ENCODE results near the gene RAPGEF6.

RAPGEF6 gene

DNA sequence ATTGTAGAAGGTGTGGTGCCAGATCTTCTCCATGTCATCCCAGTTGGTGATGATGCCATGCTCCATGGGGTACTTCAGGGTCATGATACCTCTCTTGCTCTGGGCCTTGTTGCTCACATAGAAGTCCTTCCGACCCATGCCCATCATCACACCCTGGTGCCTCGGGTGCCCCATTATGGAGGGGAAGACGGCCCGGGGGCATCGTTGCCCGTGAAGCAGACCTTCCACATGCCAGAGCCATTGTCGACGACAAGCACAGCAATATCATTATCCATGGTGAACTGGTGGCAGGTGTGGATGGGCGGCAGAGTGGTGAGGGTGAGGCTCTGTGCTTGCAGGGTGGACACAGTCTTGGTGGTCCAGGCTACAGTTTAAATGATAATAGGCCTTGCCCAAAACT is 24.8 kb upstream of the RAPGEF6 start:
- Mint-ChIP-seq H3K4me3 (no peak overlapping the region), H3K27me3 (ENCODE audit: low read depth) (no peaks in the 10 kb centered on the region), H3K4me1 (ENCODE audit: low read depth) (peaks cover 10% of the 10 kb centered on the region), H3K36me3 (ENCODE audit: low read depth) (peaks cover 65% of the 10 kb centered on the region), H3K9me3 (peaks cover 12% of the 10 kb centered on the region), H3K27ac (no peak overlapping the region)
- DNase-seq (ENCODE audit: low spot score) = no peak

DNA sequence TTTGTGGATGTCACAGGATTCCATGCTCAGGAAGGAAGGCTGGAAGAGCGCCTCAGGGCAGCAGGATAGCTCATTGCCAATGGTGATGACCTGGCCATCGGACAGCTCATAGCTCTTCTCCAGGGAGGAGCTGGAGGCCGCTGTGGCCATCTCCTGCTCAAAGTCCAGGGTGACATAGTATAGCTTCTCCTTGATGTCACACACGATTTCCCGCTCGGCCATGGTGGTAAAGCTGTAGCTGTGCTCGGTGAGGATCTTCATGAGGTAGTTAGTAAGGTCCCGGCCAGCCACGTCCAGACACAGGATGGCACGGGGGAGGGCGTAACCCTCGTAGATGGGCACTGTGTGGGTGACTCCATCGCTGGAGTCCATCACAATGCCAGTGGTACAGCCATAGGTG is 24.3 kb upstream of the RAPGEF6 start:
- H3K9me3 Mint-ChIP-seq = peaks cover 12% of the 10 kb centered on the region
- DNase-seq (ENCODE audit: low spot score) = no peak
- peaks cover 65% of the 10 kb centered on the region for H3K36me3 Mint-ChIP-seq (ENCODE audit: low read depth)
- no peak overlapping the region for H3K4me3 Mint-ChIP-seq
- no peaks in the 10 kb centered on the region for H3K27me3 Mint-ChIP-seq (ENCODE audit: low read depth)
- peaks cover 10% of the 10 kb centered on the region for H3K4me1 Mint-ChIP-seq (ENCODE audit: low read depth)
- H3K27ac Mint-ChIP-seq = no peak overlapping the region

DNA sequence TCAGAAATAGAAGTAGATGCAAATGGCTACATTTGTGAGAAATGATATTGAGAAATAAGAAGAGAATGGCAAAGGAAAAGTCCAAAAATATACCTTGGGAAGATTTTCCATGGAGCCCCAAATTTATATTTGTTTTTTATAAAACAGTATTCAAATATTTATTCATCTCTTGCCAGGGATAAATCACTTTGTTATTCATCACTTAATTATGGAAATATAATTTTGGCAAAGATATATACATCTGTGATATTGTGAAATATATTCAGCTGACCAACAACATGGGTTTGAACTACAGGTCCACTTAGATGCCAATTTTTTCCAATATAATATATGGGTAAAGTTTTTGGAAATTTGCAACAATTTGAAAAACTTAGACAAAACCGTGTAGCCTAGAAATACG is 19.7 kb upstream of the RAPGEF6 start:
- Mint-ChIP-seq H3K27ac (no peak overlapping the region), H3K4me1 (ENCODE audit: low read depth) (peaks cover 13% of the 10 kb centered on the region), H3K36me3 (ENCODE audit: low read depth) (peaks cover 58% of the 10 kb centered on the region), H3K27me3 (ENCODE audit: low read depth) (no peaks in the 10 kb centered on the region), H3K9me3 (no peaks in the 10 kb centered on the region), H3K4me3 (no peak overlapping the region)
- no peak for DNase-seq (ENCODE audit: low spot score)

DNA sequence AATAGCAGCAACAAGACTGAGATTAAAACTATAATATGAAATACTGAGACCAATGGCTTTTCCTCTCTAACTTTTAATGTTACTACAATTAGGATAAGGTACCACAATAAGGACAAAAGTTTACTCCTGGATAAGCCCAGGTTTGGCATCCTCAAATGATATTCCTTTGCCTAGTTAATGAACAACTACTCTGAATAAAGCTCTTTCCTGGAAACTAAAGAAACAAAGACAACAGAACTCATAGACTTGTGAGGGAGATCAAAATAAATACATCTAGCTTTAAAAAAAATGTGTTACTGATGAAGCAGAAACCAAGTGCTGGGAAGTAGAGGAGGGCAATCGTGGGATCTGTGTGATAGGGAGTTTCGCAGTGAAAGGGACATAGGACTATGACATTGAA is 19.3 kb upstream of the RAPGEF6 start:
- no peak for DNase-seq (ENCODE audit: low spot score)
- H3K27ac Mint-ChIP-seq = no peak overlapping the region
- peaks cover 56% of the 10 kb centered on the region for H3K36me3 Mint-ChIP-seq (ENCODE audit: low read depth)
- H3K4me1 Mint-ChIP-seq (ENCODE audit: low read depth) = peaks cover 13% of the 10 kb centered on the region
- no peaks in the 10 kb centered on the region for H3K9me3 Mint-ChIP-seq
- H3K4me3 Mint-ChIP-seq = no peak overlapping the region
- H3K27me3 Mint-ChIP-seq (ENCODE audit: low read depth) = no peaks in the 10 kb centered on the region

DNA sequence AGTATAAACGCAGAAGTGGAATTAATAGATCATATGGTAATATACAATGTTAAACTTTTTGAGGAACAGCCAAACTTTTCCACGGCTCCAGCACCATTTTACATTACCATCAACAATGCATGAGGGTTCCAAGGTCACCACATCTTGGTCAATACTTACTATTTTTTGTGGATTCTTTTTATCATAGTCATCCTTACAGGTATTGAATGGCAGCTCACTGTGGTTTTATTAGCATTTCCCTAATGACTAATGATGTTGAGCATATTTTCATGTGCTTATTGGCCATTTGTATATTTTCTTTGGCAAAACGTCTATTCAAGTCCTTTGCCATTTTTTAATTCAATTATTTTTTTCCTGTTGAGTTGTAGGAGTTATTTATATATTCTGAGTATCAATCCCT is 14.1 kb upstream of the RAPGEF6 start:
- Mint-ChIP-seq H3K9me3 (no peaks in the 10 kb centered on the region), H3K4me3 (no peak overlapping the region), H3K27ac (no peak overlapping the region), H3K36me3 (ENCODE audit: low read depth) (peaks cover 58% of the 10 kb centered on the region), H3K4me1 (ENCODE audit: low read depth) (peaks cover 7% of the 10 kb centered on the region), H3K27me3 (ENCODE audit: low read depth) (no peaks in the 10 kb centered on the region)
- no peak for DNase-seq (ENCODE audit: low spot score)

DNA sequence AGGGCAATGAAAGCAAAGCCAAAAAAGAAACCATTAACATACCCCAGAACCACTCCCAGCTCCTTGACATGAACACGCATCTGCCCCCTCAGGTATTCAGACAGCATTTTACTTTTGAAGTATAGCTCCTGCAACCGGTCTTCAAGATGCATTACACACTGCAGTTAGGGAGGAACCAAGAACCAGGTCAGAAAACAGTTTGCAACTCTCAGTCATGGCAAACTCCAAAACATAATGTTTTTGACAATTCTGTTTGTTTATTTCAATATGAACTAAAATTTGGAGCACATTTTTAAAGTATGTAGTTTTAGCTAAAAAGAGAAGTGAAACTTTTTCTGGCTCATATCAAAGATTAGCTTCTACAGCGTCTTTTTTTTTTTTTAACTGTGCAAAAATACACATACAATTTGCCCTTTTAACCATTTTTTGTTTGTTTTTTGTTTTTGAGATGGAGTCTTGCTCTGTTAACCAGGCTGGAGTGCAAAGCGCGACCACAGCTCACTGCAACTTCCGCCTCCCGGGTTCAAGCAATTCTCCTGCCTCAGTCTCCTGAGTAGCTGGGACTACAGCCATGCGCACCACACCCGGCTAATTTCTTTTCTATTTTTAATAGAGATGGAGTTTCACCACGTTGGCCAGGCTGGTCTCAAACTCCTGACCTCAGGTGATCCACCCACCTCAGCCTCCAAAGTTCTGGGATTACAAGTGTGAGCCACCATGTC is 12.2 kb upstream of the RAPGEF6 start:
- Mint-ChIP-seq H3K27me3 (ENCODE audit: low read depth) (no peaks in the 10 kb centered on the region), H3K4me1 (ENCODE audit: low read depth) (peaks cover 7% of the 10 kb centered on the region), H3K9me3 (no peaks in the 10 kb centered on the region), H3K4me3 (no peak overlapping the region), H3K27ac (no peak overlapping the region), H3K36me3 (ENCODE audit: low read depth) (peaks cover 58% of the 10 kb centered on the region)
- DNase-seq (ENCODE audit: low spot score) = no peak

DNA sequence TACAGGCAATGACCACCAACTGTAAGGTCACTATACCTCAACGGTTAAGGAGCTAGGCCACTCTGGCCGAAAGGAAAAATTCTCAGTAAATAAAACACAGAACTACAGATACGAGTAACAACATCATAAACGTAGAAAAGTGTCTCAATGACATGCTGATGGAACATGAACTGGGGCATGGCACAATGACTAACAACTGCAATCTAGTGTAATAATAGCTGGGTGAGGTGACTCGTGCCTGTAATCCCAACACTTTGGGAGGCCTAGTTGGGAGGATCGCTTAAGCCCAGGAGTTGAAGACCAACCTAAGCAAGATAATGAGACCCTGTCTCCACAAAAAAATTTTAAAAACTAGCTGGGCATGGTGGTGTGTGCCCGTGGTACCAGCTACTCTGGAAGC is 9.8 kb upstream of the RAPGEF6 start:
- H3K27me3 Mint-ChIP-seq (ENCODE audit: low read depth) = no peaks in the 10 kb centered on the region
- no peak overlapping the region for H3K4me3 Mint-ChIP-seq
- H3K9me3 Mint-ChIP-seq = no peaks in the 10 kb centered on the region
- H3K27ac Mint-ChIP-seq = no peak overlapping the region
- no peak for DNase-seq (ENCODE audit: low spot score)
- H3K4me1 Mint-ChIP-seq (ENCODE audit: low read depth) = peaks cover 13% of the 10 kb centered on the region
- H3K36me3 Mint-ChIP-seq (ENCODE audit: low read depth) = peaks cover 37% of the 10 kb centered on the region

DNA sequence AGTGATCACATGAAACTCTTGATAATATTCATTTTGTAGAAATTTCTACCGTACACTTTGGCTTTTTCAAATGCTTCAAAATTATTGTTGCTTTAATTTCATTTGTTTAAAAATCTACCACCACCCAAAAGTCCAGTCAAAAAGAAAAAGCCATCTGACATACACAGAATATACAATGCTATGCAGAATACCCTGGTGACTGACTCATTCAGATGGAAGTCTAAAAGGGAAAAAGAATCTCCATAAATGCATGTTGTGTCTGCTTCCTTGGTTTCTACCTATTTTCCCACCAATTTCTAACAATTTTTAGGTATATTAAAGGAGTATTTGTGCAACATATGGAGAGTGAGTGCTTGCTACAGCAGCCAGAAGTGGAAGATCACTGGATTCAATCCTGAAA is 9.3 kb upstream of the RAPGEF6 start:
- no peak overlapping the region for H3K27ac Mint-ChIP-seq
- H3K9me3 Mint-ChIP-seq = no peaks in the 10 kb centered on the region
- no peak overlapping the region for H3K4me3 Mint-ChIP-seq
- peaks cover 18% of the 10 kb centered on the region for H3K4me1 Mint-ChIP-seq (ENCODE audit: low read depth)
- DNase-seq (ENCODE audit: low spot score) = no peak
- no peaks in the 10 kb centered on the region for H3K27me3 Mint-ChIP-seq (ENCODE audit: low read depth)
- H3K36me3 Mint-ChIP-seq (ENCODE audit: low read depth) = peaks cover 33% of the 10 kb centered on the region

DNA sequence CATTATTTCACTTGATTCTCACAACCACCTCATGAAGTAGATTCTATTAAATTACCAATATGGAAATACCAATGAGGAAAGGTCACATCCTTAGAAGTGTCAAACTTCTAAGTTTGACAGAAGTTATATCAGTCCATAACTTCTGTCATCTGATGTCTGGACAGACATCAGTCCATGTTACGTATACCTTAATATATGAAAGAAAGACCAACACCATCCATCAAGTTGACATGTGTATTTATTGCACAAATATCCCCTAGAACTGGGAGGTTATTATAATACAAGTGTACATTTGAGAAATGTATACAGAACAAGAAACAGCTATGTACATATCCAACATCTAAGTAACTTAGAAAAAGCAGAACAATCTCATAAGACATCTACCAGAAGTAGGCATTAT is 6.5 kb upstream of the RAPGEF6 start:
- Mint-ChIP-seq H3K27me3 (ENCODE audit: low read depth) (no peaks in the 10 kb centered on the region), H3K4me1 (ENCODE audit: low read depth) (peaks cover 26% of the 10 kb centered on the region), H3K9me3 (no peaks in the 10 kb centered on the region), H3K36me3 (ENCODE audit: low read depth) (peaks cover 24% of the 10 kb centered on the region), H3K27ac (no peak overlapping the region), H3K4me3 (no peak overlapping the region)
- no peak for DNase-seq (ENCODE audit: low spot score)

DNA sequence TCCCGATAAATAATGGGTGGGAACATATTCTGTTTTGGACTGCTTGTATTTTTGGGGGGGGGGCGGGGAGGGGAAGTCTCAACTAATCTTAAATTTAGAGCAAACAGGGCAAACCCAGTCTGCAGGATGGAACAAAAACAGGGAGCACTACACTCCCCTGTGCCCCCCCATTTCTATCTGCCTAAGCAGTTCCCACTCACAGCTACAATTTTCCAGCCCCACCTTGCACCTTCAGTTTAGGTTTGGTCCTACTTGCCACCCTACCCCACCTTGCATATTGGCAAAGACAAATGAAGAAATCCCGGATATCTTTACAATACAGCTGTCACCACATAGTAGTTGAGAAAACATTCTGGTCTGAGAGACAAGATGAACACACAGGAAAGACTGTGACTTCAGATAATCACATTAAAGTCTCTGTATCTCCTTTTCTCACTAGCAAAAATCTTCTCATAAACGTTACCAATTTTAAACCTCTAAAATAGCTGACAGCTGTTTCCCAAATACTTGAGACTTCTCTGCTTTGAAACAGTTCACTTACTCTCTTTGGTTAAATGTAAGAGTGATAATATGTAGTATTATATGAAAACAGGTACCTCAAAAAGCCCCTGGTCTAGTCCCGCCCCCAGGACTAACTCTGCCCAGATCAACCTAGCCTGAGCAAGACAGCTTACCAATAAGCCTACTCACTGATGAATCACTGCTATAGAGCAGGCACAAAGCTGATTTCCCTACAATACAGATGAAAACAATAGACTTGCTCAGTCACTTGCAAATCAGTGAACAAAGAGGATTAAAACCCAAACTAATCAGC is 5.2 kb upstream of the RAPGEF6 start:
- H3K36me3 Mint-ChIP-seq (ENCODE audit: low read depth) = peaks cover 17% of the 10 kb centered on the region
- peak overlapping the region; percentile 59 for H3K4me3 Mint-ChIP-seq
- H3K27ac Mint-ChIP-seq = peak overlapping the region; percentile 72
- H3K4me1 Mint-ChIP-seq (ENCODE audit: low read depth) = peaks cover 30% of the 10 kb centered on the region
- DNase-seq (ENCODE audit: low spot score) = peak; percentile 66
- no peaks in the 10 kb centered on the region for H3K9me3 Mint-ChIP-seq
- H3K27me3 Mint-ChIP-seq (ENCODE audit: low read depth) = no peaks in the 10 kb centered on the region

DNA sequence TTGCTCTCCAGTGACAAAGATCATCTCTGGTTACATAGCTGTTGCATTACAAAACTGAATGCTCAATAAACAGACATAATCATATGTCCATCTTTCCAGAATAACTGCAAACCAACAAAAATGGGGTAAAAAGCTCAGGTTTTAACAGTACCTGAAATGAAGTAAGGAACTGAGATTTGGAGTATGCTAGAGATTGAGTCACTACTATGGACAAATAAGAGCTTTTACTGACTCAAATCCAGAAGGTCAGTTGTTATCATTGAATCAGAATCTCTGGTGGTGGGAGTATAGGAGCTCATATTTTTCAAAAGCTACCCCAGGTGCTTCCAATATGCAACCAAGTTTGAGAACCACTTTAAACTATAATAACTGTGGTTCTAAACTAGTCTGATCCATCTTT is 4.1 kb upstream of the RAPGEF6 start:
- peaks cover 7% of the 10 kb centered on the region for H3K36me3 Mint-ChIP-seq (ENCODE audit: low read depth)
- H3K27me3 Mint-ChIP-seq (ENCODE audit: low read depth) = no peaks in the 10 kb centered on the region
- H3K27ac Mint-ChIP-seq = no peak overlapping the region
- DNase-seq (ENCODE audit: low spot score) = no peak
- peaks cover 30% of the 10 kb centered on the region for H3K4me1 Mint-ChIP-seq (ENCODE audit: low read depth)
- H3K9me3 Mint-ChIP-seq = no peaks in the 10 kb centered on the region
- H3K4me3 Mint-ChIP-seq = no peak overlapping the region

DNA sequence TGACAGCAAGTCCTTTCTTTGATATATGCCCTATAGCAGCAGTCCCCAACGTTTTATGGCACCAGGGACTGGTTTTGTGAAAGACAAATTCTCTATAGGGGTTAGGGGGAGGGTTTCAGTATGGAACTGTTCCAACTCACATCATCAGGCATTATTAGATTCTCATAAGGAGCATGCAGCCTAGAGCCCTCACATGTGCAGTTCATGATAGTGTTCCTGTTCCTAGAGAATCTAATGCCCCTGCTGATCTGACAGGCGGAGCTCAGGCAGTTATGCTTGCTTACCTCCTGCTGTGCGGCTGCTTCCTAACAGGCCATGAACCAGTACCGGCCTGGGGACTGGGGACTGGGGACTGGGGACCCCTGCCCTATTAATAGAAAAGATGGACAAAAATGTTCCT is 2.7 kb upstream of the RAPGEF6 start:
- Mint-ChIP-seq H3K36me3 (ENCODE audit: low read depth) (peaks cover 4% of the 10 kb centered on the region), H3K9me3 (no peaks in the 10 kb centered on the region), H3K4me3 (no peak overlapping the region), H3K4me1 (ENCODE audit: low read depth) (peaks cover 36% of the 10 kb centered on the region), H3K27ac (no peak overlapping the region), H3K27me3 (ENCODE audit: low read depth) (no peaks in the 10 kb centered on the region)
- no peak for DNase-seq (ENCODE audit: low spot score)

DNA sequence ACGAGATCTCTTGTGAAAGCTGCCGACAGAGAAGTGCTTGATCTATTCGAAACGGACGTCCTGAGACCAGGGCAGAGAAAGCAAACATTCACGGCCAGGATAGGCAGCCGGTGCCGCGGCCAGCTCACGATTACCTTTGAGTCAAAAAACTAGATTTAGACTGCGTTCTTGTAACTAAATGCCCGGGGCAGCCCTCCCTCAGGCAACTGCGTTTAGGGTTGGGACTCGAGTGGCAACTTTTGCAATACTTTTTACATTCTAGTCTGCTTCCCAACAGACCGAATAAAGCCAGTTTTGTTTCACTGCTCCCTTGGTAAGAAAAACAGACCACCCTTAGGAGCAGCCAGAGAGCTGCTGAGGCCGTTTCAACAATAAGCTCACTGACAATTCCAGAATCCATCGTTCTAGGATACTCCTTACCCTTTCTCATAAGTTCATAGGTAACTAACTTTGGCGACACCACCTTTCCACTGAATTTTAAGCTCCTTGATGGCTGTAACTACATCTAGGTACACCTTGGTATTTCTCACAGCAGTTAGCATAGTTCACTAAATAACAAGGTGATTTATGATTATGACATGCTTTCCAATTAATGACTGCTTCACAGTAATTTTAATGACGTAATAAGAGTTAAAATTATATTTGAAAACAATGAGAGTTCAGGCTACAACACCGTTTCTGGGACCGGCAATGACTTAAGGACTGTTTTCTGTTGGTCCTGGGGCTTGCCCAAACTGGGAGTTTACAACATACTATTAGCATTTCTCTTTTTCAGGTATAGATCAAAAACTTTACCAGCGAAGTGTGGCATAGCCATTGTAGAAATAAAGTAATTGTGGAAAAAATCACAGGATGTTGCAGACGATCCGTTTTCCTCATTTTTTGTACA is 899 bp upstream of the RAPGEF6 start:
- Mint-ChIP-seq H3K27me3 (ENCODE audit: low read depth) (no peaks in the 10 kb centered on the region), H3K4me1 (ENCODE audit: low read depth) (peaks cover 36% of the 10 kb centered on the region), H3K27ac (peak overlapping the region; percentile 98), H3K4me3 (peak overlapping the region; percentile 97), H3K36me3 (ENCODE audit: low read depth) (peaks cover 4% of the 10 kb centered on the region), H3K9me3 (no peaks in the 10 kb centered on the region)
- DNase-seq (ENCODE audit: low spot score) = no peak

DNA sequence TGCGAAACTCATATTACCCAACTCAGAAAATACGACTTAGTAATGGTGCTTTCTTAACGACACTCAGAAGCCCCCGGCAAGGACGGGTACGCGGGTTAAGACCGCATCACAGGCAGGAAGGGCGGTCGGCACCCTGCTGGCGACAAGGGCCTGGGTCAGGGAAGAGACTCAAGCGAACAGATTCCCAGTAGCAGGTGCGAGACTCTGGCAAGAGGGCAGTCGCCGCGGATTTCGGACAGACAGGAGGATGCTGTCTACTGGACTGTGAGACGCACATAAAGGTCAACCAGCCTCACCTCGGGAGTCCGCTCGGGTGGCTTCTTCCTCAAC is 398 bp downstream of the RAPGEF6 start:
- peak overlapping the region; percentile 98 for H3K27ac Mint-ChIP-seq
- no peaks in the 10 kb centered on the region for H3K9me3 Mint-ChIP-seq
- H3K4me1 Mint-ChIP-seq (ENCODE audit: low read depth) = peaks cover 29% of the 10 kb centered on the region
- no peaks in the 10 kb centered on the region for H3K27me3 Mint-ChIP-seq (ENCODE audit: low read depth)
- peak overlapping the region; percentile 97 for H3K4me3 Mint-ChIP-seq
- peaks cover 4% of the 10 kb centered on the region for H3K36me3 Mint-ChIP-seq (ENCODE audit: low read depth)
- DNase-seq (ENCODE audit: low spot score) = no peak

All from T-helper 2 cell treated with Interferon-gamma antibody and Interleukin-4, amounts not matched to agents 5 μg/mL and 100 μg/mL, for 36 hours (primary cell).